Stimulated activated naive CD8-positive, alpha-beta T cell treated with anti-CD3 and anti-CD28 coated beads, Interleukin-15, Interleukin-2, amounts not matched to agents 100 ng/mL and 50 ng/mL, for 24 hours (primary cell): ENCODE results near the gene FAM200C.

ENCODE experiments used
- H3K27ac Mint-ChIP-seq: one replicate; pipeline ENCODE4 v1.8.0; 2021; ENCODE audit warnings: mild to moderate bottlenecking, mixed read lengths
- H3K27me3 Mint-ChIP-seq: one replicate; pipeline ENCODE4 v1.8.0; 2021; ENCODE audit warnings: mixed read lengths
- H3K36me3 Mint-ChIP-seq: one replicate; pipeline ENCODE4 v1.8.0; 2021; ENCODE audit warnings: low read depth, mixed read lengths
- H3K4me1 Mint-ChIP-seq: one replicate; pipeline ENCODE4 v1.8.0; 2021; ENCODE audit warnings: low read depth, mixed read lengths
- H3K4me3 Mint-ChIP-seq: one replicate; pipeline ENCODE4 v1.8.0; 2021; ENCODE audit warnings: mild to moderate bottlenecking, mixed read lengths
- H3K9me3 Mint-ChIP-seq: one replicate; pipeline ENCODE4 v1.8.0; 2021; ENCODE audit warnings: mixed read lengths

Gene FAM200C

GRCh38 chr5:160385496-160385895 is 14.4 kb downstream of the FAM200C start:
- Mint-ChIP-seq H3K4me1 (no peaks in the 10 kb centered on the region), H3K27me3 (peaks cover 3% of the 10 kb centered on the region), H3K4me3 (no peak overlapping the region), H3K9me3 (peaks cover 13% of the 10 kb centered on the region), H3K27ac (no peak overlapping the region), H3K36me3 (peaks cover 10% of the 10 kb centered on the region)

- H3K4me1 Mint-ChIP-seq: no peaks in the 10 kb centered on the region
- H3K27ac Mint-ChIP-seq: no peak overlapping the region
- H3K36me3 Mint-ChIP-seq: peaks cover 10% of the 10 kb centered on the region
- H3K9me3 Mint-ChIP-seq: peaks cover 13% of the 10 kb centered on the region
- no peak overlapping the region for H3K4me3 Mint-ChIP-seq
- H3K27me3 Mint-ChIP-seq: peaks cover 3% of the 10 kb centered on the region
Observed at GRCh38 chr5:160384681-160385080, 15.2 kb downstream of the FAM200C start.

- Mint-ChIP-seq H3K4me3 (no peak overlapping the region), H3K4me1 (no peaks in the 10 kb centered on the region), H3K9me3 (peaks cover 3% of the 10 kb centered on the region), H3K27ac (no peak overlapping the region), H3K36me3 (peaks cover 3% of the 10 kb centered on the region), H3K27me3 (peaks cover 9% of the 10 kb centered on the region)
Observed at GRCh38 chr5:160382346-160382745, 17.5 kb downstream of the FAM200C start.

DNA sequence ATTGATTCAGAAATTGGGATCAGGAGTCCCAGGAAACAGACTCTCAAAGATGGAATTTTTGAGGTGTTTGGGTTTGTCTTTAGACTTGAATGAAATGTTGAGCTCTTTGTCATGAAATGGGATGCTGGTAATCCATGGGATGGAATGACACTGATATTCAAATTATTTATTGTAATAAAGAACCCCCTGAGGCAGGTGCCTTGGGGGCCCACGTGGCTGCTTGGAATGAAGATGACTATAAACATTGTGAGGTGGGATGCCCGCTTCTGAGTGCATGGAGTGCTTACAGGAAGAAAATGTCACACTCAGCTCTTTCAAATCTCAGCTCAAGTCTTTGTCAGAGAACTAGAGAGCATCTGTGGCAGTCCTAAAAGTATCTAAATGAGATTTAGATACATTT is 19.8 kb downstream of the FAM200C start:
- Mint-ChIP-seq H3K4me3 (no peak overlapping the region), H3K4me1 (no peaks in the 10 kb centered on the region)

GRCh38 chr5:160379511-160379910 is 20.3 kb downstream of the FAM200C start:
- H3K9me3 Mint-ChIP-seq: no peaks in the 10 kb centered on the region
- no peak overlapping the region for H3K27ac Mint-ChIP-seq
- no peak overlapping the region for H3K4me3 Mint-ChIP-seq
- H3K36me3 Mint-ChIP-seq: no peaks in the 10 kb centered on the region
- peaks cover 24% of the 10 kb centered on the region for H3K27me3 Mint-ChIP-seq
- no peaks in the 10 kb centered on the region for H3K4me1 Mint-ChIP-seq

More for the DNA sequence above, 19.8 kb downstream of the FAM200C start:
- peaks cover 18% of the 10 kb centered on the region for H3K27me3 Mint-ChIP-seq
- no peak overlapping the region for H3K27ac Mint-ChIP-seq
- H3K36me3 Mint-ChIP-seq: no peaks in the 10 kb centered on the region
- no peaks in the 10 kb centered on the region for H3K9me3 Mint-ChIP-seq

GRCh38 chr5:160378330-160378729 is 21.5 kb downstream of the FAM200C start:
- peaks cover 26% of the 10 kb centered on the region for H3K27me3 Mint-ChIP-seq
- H3K36me3 Mint-ChIP-seq: no peaks in the 10 kb centered on the region

DNA sequence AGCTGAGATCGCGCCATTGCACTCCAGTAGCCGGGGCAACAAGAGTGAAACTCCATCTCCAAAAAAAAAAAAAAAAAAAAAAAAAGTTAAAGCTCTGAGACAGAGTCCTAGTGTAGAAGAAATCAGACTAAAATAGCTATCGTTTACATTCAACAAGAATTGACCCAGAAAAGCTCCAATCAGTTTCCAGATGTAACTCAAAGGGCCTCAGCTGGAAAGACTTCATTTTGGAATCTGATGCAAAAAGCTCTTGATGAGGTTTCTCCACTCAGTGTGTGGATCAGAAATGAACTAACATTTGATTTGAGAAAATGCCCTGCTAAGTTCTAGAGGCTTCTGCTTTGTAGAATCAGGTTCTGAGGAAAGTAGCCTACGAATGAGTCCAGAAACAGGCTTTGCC is 22.2 kb downstream of the FAM200C start:
- no peaks in the 10 kb centered on the region for H3K9me3 Mint-ChIP-seq
- no peak overlapping the region for H3K27ac Mint-ChIP-seq
- no peak overlapping the region for H3K4me3 Mint-ChIP-seq
- peaks cover 31% of the 10 kb centered on the region for H3K27me3 Mint-ChIP-seq
- H3K36me3 Mint-ChIP-seq: no peaks in the 10 kb centered on the region
- H3K4me1 Mint-ChIP-seq: no peaks in the 10 kb centered on the region

More at GRCh38 chr5:160378330-160378729, 21.5 kb downstream of the FAM200C start:
- no peak overlapping the region for H3K4me3 Mint-ChIP-seq
- H3K4me1 Mint-ChIP-seq: no peaks in the 10 kb centered on the region
- no peak overlapping the region for H3K27ac Mint-ChIP-seq
- no peaks in the 10 kb centered on the region for H3K9me3 Mint-ChIP-seq

DNA sequence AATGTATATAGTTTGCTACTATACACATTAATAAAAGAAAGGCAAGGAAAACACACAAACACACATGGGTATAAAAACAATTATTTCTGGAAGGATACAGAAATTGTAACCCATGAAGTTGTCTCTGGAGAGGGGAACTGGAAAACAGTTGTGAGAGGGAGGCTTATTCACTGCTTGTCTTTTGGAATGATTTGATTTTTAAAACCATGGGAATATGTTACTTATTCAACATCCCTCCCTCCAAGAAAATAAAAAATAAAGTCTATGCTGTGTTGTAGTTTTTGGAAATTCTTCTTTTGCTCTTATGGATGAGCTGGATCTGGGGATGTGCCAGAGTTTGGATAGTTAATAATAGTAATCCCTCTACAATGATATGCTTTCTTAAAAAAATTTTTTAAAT is 23.4 kb downstream of the FAM200C start:
- Mint-ChIP-seq H3K9me3 (no peaks in the 10 kb centered on the region), H3K27ac (no peak overlapping the region), H3K36me3 (no peaks in the 10 kb centered on the region), H3K4me3 (no peak overlapping the region), H3K4me1 (no peaks in the 10 kb centered on the region), H3K27me3 (peaks cover 37% of the 10 kb centered on the region)

DNA sequence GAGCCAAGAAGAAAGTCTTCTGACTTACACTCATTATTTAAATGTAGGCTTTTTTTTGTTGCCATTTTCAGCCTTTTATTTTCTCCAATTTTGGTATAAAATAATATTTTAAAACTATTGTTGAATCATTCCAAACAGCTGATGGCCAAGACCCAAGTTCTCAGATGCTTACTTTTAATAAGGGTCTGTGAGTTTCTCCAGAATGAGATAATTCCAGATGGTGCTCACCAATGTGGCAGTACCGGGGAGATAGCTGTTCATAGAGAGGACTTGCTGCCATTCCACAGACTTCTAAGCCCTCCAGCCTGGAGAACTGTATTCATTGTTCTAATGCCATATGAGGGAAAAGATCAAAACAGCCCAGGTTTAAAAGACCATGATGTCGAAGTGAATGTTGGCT is 24.2 kb downstream of the FAM200C start:
- Mint-ChIP-seq H3K4me1 (peaks cover 4% of the 10 kb centered on the region), H3K9me3 (no peaks in the 10 kb centered on the region), H3K36me3 (no peaks in the 10 kb centered on the region), H3K27ac (no peak overlapping the region), H3K4me3 (no peak overlapping the region), H3K27me3 (peaks cover 45% of the 10 kb centered on the region)

DNA sequence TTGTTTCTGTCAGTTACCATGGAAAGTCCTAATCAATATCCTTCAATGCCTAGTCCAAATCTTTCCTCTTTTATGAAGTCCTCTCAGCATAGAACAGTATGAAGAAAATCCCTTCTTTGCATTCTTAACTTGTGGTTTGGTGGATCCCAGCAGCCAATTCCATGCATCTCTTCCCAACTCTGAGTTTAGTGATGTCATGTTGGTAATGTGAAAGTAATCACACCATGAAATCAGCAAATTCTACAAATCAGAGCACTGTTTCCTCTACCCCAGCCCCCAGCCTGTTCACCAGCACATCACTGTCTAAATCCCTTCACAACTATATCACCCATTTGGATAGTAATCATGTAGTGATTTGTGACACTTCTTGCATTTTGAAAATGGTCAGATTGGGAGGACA is 24.7 kb downstream of the FAM200C start:
- no peak overlapping the region for H3K4me3 Mint-ChIP-seq
- H3K36me3 Mint-ChIP-seq: no peaks in the 10 kb centered on the region
- H3K4me1 Mint-ChIP-seq: peaks cover 6% of the 10 kb centered on the region
- H3K27ac Mint-ChIP-seq: no peak overlapping the region
- peaks cover 48% of the 10 kb centered on the region for H3K27me3 Mint-ChIP-seq
- no peaks in the 10 kb centered on the region for H3K9me3 Mint-ChIP-seq

GRCh38 chr5:160371294-160371693 is 28.6 kb downstream of the FAM200C start:
- H3K4me3 Mint-ChIP-seq: peak overlapping the region; percentile 50
- peaks cover 70% of the 10 kb centered on the region for H3K27me3 Mint-ChIP-seq
- no peak overlapping the region for H3K27ac Mint-ChIP-seq
- H3K9me3 Mint-ChIP-seq: no peaks in the 10 kb centered on the region
- no peaks in the 10 kb centered on the region for H3K36me3 Mint-ChIP-seq
- H3K4me1 Mint-ChIP-seq: peaks cover 17% of the 10 kb centered on the region

DNA sequence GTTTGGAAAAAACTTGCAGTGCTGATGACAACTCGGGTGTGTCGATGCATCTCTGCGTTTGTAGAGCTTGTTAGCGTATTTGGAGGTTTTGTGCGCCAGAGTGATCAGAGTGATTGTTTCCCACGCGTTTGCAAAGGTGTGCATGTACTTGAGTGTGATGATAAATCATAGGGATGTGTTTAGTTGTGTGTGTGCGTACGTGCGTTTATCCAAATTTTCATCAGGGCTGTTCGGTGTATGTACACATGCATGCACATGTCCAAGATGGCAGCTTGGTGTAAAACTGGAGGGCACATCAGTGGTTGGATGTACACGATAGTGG is 29.2 kb downstream of the FAM200C start:
- H3K4me1 Mint-ChIP-seq: peaks cover 17% of the 10 kb centered on the region
- peaks cover 73% of the 10 kb centered on the region for H3K27me3 Mint-ChIP-seq
- H3K27ac Mint-ChIP-seq: no peak overlapping the region
- H3K4me3 Mint-ChIP-seq: peak overlapping the region; percentile 50
- H3K36me3 Mint-ChIP-seq: no peaks in the 10 kb centered on the region
- H3K9me3 Mint-ChIP-seq: no peaks in the 10 kb centered on the region

- Mint-ChIP-seq H3K27me3 (peaks cover 72% of the 10 kb centered on the region), H3K27ac (no peak within 1 kb of the TSS), H3K36me3 (no peaks in the 10 kb centered on the region), H3K9me3 (no peaks in the 10 kb centered on the region), H3K4me1 (peaks cover 17% of the 10 kb centered on the region), H3K4me3 (peak within 1 kb of the TSS; percentile 70)
Observed at GRCh38 chr5:160369990-160370712, 29.7 kb downstream of the FAM200C start, which contains the start of gene C1QTNF2. TSS of gene C1QTNF2 (minus strand) at chr5:160370626. CDS start at chr5:160355011, 15,615 bp downstream.

- peaks cover 56% of the 10 kb centered on the region for H3K27me3 Mint-ChIP-seq
Observed at GRCh38 chr5:160367885-160368284, 32.0 kb downstream of the FAM200C start.

DNA sequence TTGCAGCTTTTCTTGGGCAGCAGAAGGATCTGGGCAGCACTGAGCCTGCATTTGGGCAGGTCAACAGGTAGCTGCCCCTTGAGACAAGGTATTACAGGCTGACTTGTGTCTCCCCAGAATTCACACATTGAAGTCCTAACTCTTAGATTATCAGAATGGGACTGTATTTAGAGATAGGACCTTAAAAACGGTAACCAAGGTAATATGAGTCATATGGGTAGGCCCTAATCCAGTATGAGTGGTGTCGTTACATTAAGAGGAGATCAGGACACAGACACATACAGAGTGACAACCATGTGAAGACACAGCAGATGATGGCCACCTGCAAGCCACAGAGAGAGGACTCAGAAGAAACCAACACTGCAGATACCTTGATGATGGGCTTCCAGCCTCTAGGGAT is 32.6 kb downstream of the FAM200C start:
- H3K36me3 Mint-ChIP-seq: no peaks in the 10 kb centered on the region
- H3K27me3 Mint-ChIP-seq: peaks cover 55% of the 10 kb centered on the region
- peaks cover 17% of the 10 kb centered on the region for H3K4me1 Mint-ChIP-seq
- no peaks in the 10 kb centered on the region for H3K9me3 Mint-ChIP-seq
- H3K4me3 Mint-ChIP-seq: no peak overlapping the region
- H3K27ac Mint-ChIP-seq: no peak overlapping the region

More at GRCh38 chr5:160367885-160368284, 32.0 kb downstream of the FAM200C start:
- no peaks in the 10 kb centered on the region for H3K36me3 Mint-ChIP-seq
- no peak overlapping the region for H3K4me3 Mint-ChIP-seq
- no peaks in the 10 kb centered on the region for H3K9me3 Mint-ChIP-seq
- peaks cover 17% of the 10 kb centered on the region for H3K4me1 Mint-ChIP-seq
- H3K27ac Mint-ChIP-seq: no peak overlapping the region

DNA sequence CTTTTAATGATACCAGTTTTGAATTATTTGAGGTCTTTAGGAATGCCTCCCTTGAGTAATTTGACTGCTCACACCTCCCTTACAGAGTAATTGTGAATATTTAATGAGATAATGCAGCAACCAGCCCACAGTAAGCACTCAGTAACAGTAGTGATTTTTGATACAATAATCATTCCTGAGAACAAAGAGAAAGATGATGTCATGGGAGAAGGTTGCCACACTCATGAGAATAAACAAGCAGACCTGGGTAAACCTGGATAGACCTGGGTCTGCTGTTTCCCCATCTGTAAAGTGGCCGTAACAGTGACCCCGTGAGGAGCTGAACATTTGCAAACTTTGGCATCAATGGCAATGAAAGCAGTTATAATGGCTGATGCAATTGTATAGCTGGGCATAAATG is 33.6 kb downstream of the FAM200C start:
- Mint-ChIP-seq H3K27me3 (peaks cover 46% of the 10 kb centered on the region), H3K9me3 (no peaks in the 10 kb centered on the region), H3K36me3 (no peaks in the 10 kb centered on the region), H3K4me1 (peaks cover 17% of the 10 kb centered on the region), H3K4me3 (no peak overlapping the region), H3K27ac (no peak overlapping the region)
